ENCODE measurements around the gene DDAH1. TPM values are rescaled to one million over a fixed set of nuclear protein-coding genes. Genes with fewer than 3 reads are reported as not detected.
A peak's percentile ranks its signal among the peaks of the same experiment; 100 is the strongest.

Gene DDAH1
- total and polyA plus RNA-seq, 2 experiments from 2014 or later: 29.4 to 41.7 TPM

DNA sequence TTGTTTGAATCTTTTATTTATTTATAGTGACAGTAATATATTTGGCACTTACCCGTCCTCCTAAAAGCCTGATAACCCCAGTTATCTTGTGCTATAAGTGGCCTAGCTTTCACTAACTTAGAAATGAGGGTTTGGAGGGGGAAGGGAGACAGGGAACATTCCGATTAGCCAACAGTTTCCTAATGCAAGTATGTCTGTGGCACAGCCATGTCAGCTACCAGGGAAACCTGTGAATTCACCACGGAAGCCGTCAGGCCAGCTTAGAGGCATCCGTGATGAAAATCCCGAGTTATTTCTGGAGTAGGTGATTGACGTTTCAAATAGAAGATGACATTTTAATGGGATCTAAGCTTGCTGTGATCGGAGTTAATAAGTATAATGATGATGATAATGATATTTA lies 149.2 kb downstream of the DDAH1 start:
- H3K4me3 Mint-ChIP-seq: no peak overlapping the region

DNA sequence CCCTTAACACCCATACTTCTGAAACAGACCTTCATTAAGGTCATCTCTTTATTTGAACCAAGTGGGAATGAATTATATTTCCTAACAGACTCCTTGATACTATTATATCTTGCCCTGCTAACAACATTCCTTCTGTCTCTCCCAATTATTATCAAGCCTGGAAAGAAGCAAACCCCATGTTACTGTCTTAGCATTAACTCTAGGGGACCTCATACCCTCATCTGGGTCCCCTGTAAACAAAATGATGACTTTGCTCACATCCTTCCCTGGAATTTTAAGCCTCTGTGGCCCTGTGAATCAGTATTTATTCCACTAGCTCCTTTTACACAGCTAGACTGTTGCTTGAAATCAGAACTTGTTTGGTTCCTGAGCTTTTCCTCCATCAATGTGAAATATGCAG lies 150.2 kb downstream of the DDAH1 start:
- ATAC-seq (no peak), DNase-seq (ENCODE audit: low spot score) (no peak)

More for the DNA sequence above, 149.2 kb downstream of the DDAH1 start:
- H3K4me1 ChIP-seq (ENCODE audit: insufficient read depth): peaks cover 9% of the 10 kb centered on the region; the same call in 1 of the 2 replicates
- H4K20me1 ChIP-seq (replicated peaks; ENCODE audit: insufficient read depth): no peaks in the 10 kb centered on the region
- DNase-seq (ENCODE audit: low spot score): no peak
- no peak for ATAC-seq
- no peaks in the 10 kb centered on the region for H3K27me3 ChIP-seq (ENCODE audit: insufficient read depth)
- peaks cover 11% of the 10 kb centered on the region; the same call in 1 of the 2 replicates for H3K9me2 ChIP-seq (ENCODE audit: insufficient read depth)
- TF ChIP-seq ZNF331 (CRISPR knock-in tag; IDR thresholded peaks at IDR 0.05; ENCODE audit: low read depth): no peak
- TF ChIP-seq POLR2AphosphoS5 (IDR thresholded peaks at IDR 0.05; ENCODE audit: low read depth): no peak
- TF ChIP-seq EZH2phosphoT487 (IDR thresholded peaks at IDR 0.05; ENCODE audit: unreplicated experiment): no peak
- TF ChIP-seq NANOG (IDR thresholded peaks at IDR 0.05; ENCODE audit: borderline replicate concordance): no peak
- TF ChIP-seq STAT1 (IDR thresholded peaks at IDR 0.05; ENCODE audit: unreplicated experiment): no peak
- Mint-ChIP-seq H3K4me1 (peaks cover 10% of the 10 kb centered on the region), H3K36me3 (ENCODE audit: low read depth) (no peaks in the 10 kb centered on the region), H3K9me3 (no peaks in the 10 kb centered on the region), H3K27me3 (ENCODE audit: insufficient read depth, low read depth, poor library complexity) (no peaks in the 10 kb centered on the region), H3K27ac (no peak overlapping the region)
- no peak overlapping the region for H3K4me3 ChIP-seq
- no peaks in the 10 kb centered on the region for H3K79me2 ChIP-seq (replicated peaks; ENCODE audit: insufficient read depth)
- H3K36me3 ChIP-seq (ENCODE audit: insufficient read depth): no peaks in the 10 kb centered on the region
- H3F3A ChIP-seq (replicated peaks; ENCODE audit: low read depth): no peaks in the 10 kb centered on the region
- no peak overlapping the region for H3K4me2 ChIP-seq
- H3K27ac ChIP-seq (ENCODE audit: low read depth): no peak overlapping the region
- H2AFZ ChIP-seq: no peak overlapping the region

More for the DNA sequence above, 150.2 kb downstream of the DDAH1 start:
- Histone ChIP-seq H3K9me2 (ENCODE audit: insufficient read depth) (peaks cover 11% of the 10 kb centered on the region; the same call in 1 of the 2 replicates), H4K20me1 (replicated peaks; ENCODE audit: insufficient read depth) (no peaks in the 10 kb centered on the region), H3K27me3 (ENCODE audit: insufficient read depth) (no peaks in the 10 kb centered on the region), H3K27ac (ENCODE audit: low read depth) (no peak overlapping the region; the same call in 1 of the 2 replicates), H3K4me2 (no peak overlapping the region), H3K4me1 (ENCODE audit: insufficient read depth) (peaks cover 9% of the 10 kb centered on the region), H3K79me2 (replicated peaks; ENCODE audit: insufficient read depth) (no peaks in the 10 kb centered on the region), H2AFZ (no peak overlapping the region), H3K4me3 (no peak overlapping the region), H3F3A (replicated peaks; ENCODE audit: low read depth) (no peaks in the 10 kb centered on the region), H3K36me3 (ENCODE audit: insufficient read depth) (no peaks in the 10 kb centered on the region)
- Mint-ChIP-seq H3K36me3 (ENCODE audit: low read depth) (no peaks in the 10 kb centered on the region), H3K4me1 (peaks cover 4% of the 10 kb centered on the region; the same call in 2 of the 3 replicates), H3K27me3 (ENCODE audit: insufficient read depth, low read depth, poor library complexity) (no peaks in the 10 kb centered on the region), H3K27ac (peak overlapping the region; percentile 36; the same call in 1 of the 2 replicates), H3K9me3 (no peaks in the 10 kb centered on the region), H3K4me3 (no peak overlapping the region)
- TF ChIP-seq ZNF114 (CRISPR knock-in tag; IDR thresholded peaks at IDR 0.05) (no peak), ZNF331 (CRISPR knock-in tag; IDR thresholded peaks at IDR 0.05; ENCODE audit: low read depth) (no peak), POLR2AphosphoS5 (IDR thresholded peaks at IDR 0.05; ENCODE audit: low read depth) (no peak), EZH2 (IDR thresholded peaks at IDR 0.05; ENCODE audit: low read depth, unreplicated experiment) (no peak), NANOG (IDR thresholded peaks at IDR 0.05; ENCODE audit: borderline replicate concordance) (no peak), EZH2phosphoT487 (IDR thresholded peaks at IDR 0.05; ENCODE audit: unreplicated experiment) (no peak)
- TF ChIP-seq, protein P1, sequence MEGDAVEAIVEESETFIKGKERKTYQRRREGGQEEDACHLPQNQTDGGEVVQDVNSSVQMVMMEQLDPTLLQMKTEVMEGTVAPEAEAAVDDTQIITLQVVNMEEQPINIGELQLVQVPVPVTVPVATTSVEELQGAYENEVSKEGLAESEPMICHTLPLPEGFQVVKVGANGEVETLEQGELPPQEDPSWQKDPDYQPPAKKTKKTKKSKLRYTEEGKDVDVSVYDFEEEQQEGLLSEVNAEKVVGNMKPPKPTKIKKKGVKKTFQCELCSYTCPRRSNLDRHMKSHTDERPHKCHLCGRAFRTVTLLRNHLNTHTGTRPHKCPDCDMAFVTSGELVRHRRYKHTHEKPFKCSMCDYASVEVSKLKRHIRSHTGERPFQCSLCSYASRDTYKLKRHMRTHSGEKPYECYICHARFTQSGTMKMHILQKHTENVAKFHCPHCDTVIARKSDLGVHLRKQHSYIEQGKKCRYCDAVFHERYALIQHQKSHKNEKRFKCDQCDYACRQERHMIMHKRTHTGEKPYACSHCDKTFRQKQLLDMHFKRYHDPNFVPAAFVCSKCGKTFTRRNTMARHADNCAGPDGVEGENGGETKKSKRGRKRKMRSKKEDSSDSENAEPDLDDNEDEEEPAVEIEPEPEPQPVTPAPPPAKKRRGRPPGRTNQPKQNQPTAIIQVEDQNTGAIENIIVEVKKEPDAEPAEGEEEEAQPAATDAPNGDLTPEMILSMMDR (conservative IDR thresholded peaks at IDR 0.05; ENCODE audit: low read depth in 2 of 2): peak in 1 of 2 experiments; percentile 9; a peak in 1 of 4 replicates

Data from GM23338 (cell line).